HG02678 (cell line): ENCODE results near the gene FNDC3B.
"Not testable (repeated sequence)": the region's sequence is repeated elsewhere in the genome, so short reads cannot be mapped to it uniquely, and the experiment has no call there.

ENCODE experiments used
- ATAC-seq: cut with Tn5 transposase; IDR thresholded peaks from one replicate; pipeline ENCODE4 v1.9.1; 2021; ENCODE audit warnings: mild to moderate bottlenecking, moderate library complexity; ENCODE audit not compliant: unreplicated experiment

FNDC3B gene

DNA sequence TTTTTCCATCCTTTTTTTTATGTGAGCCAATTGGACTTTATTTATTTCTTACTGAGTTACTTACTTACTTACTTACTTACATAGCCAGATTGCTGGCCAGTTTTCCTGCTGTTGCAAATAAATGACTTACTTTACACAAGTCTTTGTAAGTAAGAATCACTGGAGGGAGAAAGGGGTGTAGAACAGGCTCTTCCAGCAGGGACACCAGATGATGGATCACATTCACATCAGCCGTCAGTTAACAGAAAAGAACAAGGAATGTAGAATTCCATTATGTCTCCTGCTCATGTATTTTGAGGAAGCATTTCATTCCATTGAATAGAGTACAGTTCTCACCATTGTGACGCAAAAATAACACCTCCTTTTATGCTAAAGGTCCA lies 188.6 kb downstream of the FNDC3B start:
- no peak for ATAC-seq

DNA sequence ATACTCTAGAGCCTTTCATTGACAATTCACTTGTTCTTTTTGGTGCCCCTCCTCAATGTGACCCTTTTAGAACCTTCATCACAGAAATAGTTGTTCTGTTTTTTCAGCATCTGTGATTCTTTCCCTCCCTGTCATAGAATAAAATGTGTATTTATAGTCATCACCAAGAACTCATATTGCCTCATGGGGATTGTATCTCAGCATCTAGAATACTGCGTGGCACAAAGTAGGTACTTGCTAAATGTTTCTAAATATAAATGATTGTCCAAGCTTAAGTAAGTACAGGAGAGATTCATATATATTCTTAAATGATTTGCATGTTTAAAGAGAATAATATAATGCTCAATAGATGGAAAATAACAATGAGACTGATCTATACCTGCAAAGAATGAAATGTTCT lies 190.1 kb downstream of the FNDC3B start:
- no peak for ATAC-seq

DNA sequence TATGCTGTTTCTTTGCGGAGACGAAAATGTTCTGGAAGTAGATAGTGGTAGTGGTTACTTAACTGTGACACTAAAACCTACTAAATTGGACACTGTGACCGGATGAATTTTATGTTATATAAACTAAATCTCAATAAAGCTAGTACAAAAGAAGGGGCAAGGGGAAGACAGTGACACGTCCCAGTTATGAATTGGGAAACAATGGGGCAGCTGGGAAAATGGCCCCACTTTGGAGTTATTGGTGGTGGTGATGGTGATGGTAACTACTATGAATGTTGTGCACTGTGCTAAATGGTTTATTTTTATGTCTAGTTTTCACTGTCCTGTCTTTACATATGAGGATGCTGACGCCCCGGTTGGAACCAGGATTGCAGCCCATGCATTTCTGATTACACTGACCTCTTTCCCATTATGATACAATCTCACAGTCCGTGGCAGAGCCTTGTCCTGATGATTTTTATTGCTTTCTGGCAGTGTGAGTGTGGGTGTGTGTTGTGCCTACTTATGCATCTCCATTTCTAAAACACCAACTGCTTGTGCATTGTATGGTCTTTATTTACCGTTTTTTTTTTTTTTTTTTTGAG lies 192.0 kb downstream of the FNDC3B start:
- no peak for ATAC-seq

DNA sequence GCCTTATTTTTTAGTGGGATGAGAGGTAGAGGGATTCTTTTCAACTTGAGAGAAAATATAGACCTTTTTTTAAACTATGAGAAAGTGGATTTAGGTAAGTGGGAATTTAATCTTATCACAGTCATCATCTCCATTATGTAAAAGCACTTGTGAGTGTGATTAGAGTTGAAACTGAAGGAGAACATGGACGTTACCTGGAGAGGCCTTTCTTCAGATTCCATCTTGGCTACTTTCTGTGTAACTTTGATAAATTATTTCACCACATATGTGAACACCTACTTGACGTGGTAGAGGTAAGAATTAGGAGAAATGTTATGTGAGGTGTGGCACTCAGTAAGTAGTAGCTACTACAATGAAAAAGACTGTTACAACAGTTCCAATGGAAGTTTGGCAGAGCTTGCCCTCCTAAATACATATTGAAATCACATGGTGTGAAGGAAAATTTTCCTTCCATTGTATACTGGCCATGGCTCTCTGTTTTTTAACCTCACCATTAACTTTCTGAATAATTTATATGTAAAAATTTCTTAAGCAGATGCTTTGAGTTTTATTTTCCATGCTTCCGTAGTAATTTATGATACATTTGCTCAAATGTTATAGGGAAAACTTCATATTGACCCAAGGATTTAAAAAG lies 193.3 kb downstream of the FNDC3B start:
- no peak for ATAC-seq

DNA sequence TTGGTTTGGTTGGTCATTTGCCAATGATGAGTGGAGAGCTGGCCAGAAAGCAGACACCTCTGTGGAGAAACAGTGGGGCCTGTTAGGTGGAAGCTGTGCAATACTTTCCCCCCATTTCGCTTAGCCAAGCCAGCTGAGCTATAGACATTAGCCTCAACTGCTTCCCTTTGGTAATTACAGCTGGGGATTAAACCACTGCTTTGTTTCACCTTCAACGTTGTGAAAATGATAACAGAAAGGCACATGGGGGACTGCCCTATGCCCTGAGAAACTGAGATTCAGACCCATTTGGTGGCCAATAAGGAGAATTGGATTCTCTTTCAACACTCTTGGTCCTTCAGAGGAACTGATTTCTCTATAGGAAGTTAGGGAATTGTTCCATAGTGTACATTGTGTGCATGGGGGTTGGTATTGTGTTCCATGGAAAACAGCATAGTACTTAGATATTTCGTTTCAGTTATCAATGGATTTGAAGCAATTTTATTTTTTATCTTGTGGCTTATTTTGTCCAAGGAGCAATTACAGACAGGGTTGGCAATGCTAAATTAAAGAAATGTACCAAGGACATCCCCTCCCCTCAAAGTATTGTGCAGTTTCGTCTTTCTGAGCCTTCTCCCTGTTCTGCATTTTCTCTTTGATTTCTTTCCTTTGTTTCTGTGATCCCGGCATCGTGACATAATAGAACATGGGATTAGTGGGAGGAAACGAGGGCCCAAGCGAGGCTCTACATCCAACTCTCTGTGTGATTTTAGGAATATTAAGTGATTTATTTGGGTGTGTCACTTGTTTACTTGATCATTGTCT lies 194.3 kb downstream of the FNDC3B start:
- no peak for ATAC-seq

DNA sequence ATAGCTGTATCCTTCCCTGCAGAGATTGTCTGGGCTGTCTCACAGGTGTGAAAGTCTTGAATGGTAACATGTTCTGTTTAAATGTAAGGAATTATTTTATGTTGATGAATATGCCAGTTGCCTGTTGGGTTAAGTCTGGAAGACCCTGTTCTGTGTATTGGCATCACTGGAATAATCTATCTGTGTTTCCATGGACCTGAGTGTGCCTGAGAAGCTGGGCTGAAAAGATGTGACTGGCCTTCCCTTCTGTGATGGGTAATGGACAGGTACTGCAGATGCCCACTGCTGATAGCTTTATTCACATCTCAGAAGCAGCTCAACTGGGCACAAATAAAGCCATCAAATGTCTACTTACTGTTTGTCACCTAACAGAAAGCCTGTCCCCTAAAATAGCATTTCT lies 196.3 kb downstream of the FNDC3B start:
- ATAC-seq: no peak

DNA sequence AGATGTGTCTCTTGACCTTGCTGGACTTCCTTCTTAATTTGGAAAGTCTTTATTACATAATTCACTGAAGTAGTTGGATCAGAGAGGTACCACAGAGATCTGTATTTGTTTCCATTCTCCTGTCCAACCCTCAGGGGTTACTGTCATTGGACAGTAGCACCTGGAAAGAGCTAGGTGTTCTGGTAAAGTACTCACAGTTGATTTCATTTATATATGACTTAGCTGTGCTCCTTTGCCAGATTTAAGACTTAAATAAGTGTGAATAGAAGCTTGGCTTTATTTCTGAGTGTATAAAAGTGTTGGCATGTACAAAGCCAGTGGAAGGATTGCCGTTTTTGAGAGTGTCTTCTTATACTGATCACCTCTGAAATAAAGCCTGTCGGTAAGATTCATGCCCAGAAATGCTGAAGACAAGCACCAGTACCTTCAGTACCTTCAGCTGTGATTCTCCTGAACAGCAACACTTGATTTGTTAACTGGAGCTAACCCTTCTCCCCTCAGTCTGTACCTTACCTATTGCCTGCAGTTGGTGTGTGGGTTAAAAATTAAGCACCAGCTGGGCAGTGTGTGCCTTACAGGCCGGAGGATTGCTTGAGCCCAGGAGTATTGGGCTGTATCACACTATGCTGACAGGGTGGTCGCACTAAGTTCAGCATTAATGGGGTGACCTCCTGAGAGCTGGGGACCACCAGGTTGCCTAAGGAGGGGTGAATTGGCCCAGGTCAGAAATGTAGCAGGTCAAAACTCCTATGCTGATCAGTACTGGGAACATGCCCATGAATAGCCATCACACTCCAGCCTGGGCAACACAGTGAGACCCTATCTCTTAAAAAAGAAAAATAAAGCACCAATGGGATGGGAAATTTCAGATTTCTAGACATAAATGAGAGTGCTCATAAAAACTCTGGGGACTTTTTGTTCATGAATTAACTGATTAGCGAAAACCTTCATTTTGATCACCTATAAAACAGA lies 197.7 kb downstream of the FNDC3B start:
- no peak for ATAC-seq

DNA sequence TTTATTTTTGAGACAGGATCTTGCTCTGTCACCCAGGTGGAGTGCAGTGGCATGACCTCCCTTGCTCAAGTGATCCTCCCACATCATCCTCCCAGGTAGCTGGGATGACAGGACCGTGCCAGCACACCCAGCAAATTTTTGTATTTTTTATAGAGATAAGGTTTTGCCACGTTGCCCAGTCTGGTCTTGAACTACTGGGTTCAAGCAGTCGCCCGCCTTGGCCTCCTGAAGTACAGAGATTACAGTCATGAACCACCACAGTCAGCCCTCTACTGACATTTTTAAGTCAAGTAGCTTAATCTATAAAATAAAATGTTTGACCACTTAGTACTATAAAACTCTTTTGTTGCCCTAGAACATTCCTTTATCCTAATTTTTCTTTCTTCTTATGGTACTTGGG lies 198.8 kb downstream of the FNDC3B start:
- ATAC-seq: no peak

DNA sequence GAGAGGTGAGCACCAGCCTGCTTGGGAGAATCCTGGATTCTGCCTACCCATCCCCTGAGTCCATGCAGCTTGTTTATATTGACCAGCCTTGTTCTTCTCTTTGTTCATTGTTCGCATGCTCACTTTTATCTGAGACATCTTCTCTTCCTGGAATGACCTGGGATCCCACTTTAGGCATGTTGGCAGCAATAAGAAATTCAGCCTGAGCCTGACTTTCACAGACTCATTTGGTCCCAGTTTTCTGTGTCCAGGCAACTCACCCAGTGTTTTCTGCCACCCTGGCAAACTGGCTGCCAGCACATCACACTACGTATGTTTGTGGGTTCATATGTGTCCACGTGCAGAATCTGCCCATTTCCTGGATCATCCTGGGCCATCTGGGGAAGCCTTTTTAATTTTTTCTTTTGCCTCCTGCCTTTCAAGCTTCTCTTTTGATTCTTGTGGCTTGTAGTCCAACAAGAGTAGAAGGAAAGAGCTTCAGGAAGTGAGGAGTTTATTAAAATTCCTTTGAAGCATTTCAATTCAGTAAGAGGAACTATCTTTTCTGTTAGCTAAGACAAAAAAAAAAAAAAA lies 199.9 kb downstream of the FNDC3B start:
- ATAC-seq: no peak

DNA sequence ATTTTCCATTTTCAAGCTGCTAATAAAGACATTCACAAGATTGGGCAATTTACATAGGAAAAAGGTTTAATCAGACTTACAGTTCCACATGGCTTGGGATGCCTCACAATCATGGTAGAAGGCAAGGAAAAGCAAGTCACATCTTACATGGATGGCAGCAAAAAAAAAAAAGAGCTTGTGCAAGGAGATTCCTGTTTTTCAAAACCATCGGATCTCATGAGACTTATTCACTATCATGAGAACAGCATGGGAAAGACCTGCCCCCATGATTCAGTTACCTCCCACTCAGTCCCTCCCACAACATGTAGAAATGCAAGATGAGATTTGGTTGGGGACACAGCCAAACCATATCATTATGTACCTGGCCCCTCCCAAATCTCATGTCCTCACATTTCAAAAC lies 202.0 kb downstream of the FNDC3B start:
- ATAC-seq: no peak

DNA sequence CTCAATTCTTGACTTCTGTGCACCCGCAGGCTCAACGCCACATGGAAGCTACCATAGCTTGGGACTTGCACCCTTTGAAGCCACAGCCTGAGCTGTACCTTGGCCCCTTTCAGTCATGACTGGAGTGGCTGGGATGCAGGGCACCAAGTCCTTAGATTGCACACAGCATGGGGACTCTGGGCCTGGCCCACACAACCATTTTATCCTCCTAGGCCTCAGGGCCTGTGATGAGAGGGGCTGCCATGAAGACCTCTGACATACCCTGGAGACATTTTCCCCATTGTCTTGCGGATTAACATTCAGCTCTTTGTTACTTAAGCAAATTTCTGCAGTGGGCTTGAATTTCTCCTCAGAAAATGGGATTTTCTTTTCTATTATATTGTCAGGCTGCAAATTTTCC lies 203.1 kb downstream of the FNDC3B start:
- not testable (repeated sequence) for ATAC-seq

DNA sequence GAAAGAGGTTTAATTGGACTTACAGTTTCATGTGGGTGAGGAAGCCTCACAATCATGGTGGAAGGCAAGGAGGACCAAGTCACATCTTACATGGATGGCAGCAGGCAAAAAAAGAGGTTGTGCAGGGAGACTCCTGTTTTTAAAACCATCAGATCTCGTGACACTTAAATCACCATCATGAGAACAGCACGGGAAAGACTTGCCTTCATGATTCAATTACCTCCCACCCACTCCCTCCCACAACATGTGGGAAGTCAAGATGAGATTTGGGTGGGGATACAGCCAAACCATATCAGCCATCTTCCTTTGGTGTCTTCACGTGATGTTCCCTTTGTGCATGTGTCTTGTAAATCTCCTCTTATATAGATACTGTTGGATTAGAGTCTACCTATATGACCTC lies 204.0 kb downstream of the FNDC3B start:
- ATAC-seq: not testable (repeated sequence)

DNA sequence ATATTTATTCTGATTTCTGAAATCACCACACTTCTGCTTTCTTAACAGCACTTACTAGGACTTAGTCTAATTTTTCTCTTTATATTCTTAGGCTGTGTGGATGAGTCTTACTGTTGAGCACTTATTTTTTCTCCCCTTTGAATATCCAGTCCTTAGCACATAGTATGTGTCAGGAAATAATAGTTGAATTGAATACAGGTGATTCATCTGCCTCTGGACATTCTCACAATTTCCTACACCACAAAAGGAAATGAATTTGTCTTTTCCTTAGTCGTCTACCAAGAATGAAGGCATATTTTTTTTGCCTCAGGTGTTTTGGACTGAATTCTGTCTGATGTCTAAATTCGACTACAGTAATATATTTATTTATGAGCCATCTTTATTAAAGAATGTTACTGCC lies 204.6 kb downstream of the FNDC3B start:
- ATAC-seq: no peak

DNA sequence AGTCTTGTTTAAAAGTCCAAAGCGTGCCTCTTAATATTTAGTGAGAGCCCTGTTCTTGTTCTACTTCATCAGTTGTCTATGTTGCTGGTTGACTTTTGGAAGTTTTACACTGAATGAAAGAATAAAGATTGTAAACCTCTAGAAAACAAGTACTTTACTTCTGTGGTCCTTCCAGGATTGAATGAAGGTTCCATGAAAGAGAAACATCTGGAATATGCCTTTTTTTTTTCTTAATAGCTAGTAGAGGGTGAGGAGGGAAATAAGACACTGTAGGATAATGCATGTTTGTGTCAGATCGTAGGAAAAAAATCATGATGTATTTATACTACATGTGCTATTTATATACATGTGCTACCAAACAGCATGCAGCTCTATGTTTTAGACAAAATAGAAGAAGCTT lies 205.9 kb downstream of the FNDC3B start:
- no peak for ATAC-seq

DNA sequence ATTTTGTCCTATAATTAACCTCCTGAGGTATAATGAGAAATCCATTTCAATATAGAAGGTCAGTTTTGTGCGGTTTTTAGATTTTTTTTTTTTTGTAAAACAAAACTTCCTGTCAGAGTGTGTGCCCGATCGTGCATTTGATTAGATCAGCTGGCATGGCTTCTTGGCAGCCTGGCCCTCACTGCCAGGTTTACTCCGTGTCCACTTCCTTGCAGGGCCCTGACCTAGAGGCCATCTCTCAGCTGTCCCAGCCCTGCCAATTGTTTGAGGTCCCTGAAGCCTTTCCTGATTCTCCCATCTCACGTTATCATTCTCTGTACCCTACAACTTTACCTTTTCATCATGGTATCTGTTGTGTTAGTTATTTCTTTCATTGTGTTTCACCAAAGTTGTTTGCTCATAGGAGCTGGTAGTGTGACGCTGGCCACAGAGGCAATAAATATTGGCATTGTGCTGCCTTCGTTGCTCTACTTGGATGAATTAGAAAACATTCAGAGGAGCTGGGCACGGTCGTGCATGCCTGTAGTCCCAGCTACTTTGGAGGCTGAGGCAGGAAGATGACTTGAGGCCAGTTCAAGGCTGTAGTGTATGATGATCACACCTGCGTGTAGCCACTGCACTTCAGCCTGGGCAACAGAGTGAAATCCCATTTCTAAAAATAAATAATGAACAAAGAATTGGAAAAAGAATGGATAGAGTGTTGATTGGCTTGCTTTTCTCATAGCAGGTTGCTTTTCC lies 206.9 kb downstream of the FNDC3B start:
- no peak for ATAC-seq

DNA sequence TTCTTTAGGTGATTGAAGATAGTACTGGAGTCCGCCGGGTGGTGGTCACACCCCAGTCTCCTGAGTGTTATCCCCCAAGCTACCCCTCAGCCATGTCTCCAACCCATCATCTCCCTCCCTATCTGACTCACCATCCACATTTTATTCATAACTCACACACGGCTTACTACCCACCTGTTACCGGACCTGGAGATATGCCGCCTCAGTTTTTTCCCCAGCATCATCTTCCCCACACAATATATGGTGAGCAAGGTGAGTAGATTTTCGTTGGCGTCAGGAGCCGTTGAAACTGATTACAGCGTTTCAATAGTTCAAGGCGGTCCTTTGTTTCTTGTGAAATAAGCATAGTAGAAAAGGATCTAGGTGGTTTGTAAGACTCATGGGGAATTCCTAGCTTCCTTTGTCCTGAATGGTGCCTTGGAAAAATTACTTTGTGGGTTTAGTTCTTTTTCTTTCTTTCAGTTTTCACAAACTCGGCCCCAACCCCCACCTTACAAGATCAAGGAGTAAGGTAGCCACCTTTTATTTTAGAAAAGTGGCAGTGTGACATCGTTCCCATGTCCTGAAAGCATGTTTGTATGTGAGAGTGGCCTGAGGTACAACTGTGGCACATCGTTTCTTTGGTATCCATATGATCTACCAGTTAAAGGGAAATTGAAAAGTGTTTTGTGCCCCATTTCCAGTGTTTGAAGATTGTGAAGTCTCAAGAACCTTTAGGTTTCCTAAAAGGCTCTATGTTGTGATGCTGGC lies 208.3 kb downstream of the FNDC3B start:
- no peak for ATAC-seq

DNA sequence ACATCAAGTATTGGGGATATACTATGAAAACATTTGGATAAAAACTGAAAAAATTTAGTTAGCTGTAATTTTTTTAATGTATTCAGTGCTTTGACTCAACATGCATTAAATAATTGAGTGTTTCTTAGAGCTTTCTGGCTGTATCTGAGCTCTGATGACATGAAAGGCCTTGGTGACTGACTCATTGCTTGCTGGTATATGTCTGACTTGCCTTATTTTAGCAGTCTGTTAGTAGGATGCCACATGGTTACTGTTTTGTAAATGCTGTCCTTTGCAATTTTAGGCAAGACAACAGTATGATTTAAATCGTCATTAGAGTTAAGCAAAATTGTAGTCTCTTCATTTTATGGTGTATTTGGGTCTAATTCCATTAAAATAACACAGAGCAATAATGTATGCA lies 209.7 kb downstream of the FNDC3B start:
- ATAC-seq: no peak

DNA sequence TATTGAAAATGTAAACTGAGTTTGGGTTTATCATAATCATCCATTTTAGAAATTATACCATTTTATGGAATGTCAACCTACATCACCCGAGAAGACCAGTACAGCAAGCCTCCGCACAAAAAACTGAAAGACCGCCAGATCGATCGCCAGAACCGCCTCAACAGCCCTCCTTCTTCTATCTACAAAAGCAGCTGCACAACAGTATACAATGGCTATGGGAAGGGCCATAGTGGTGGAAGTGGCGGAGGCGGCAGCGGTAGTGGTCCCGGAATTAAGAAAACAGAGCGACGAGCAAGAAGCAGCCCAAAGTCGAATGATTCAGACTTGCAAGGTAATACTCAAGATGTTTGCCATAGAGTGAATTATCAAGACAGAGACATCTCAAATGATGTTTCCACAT lies 211.8 kb downstream of the FNDC3B start:
- ATAC-seq: no peak

DNA sequence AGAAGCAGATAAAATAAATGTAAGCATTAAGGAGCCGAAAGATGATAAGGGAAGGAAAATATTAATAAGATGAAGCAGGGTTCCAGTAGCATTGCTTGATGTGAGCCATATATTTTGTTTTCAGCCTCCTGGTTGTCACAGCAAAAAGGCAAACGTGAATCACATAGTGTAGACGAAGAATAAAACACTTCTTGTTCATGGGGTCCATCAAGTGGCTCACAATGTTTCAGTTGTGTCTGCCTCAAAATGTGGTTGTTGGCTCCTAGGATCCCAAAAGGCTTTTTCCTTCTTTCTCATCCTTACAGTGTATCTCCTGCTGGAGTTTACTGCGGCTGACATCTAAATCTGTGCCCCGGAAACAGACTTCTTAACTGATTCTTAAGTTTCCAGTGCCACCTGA lies 213.8 kb downstream of the FNDC3B start:
- no peak for ATAC-seq
